ENCODE data around the gene PEX11G. TPM values are rescaled to one million over a fixed set of nuclear protein-coding genes. Genes with fewer than 3 reads are reported as not detected.

The PEX11G gene
- polyA plus RNA-seq, 2 of the 4 experiments (the other 2 are of a cell fraction), result 1.3 to 1.9 TPM

- H3K4me1 ChIP-seq, result no peaks in the 10 kb centered on the region
- no peaks in the 10 kb centered on the region for H3K9me3 ChIP-seq
- POLR2A ChIA-PET, result no interaction called here
- CTCF ChIA-PET, result interaction anchor here (0.8 to 1.4 kb wide), 2 partner anchors 88 to 370 kb away, joined by 3 read pairs; no protein-coding TSS in a partner anchor
- no peak overlapping the region for H3K27ac ChIP-seq
- FAIRE-seq (no peak), DNase-seq (ENCODE audit: low read depth in 1 of 2, low spot score in 1 of 2) (no peak), ATAC-seq (no peak; a peak in 1 of 6 replicates)
- TF ChIP-seq ZFP36 (IDR thresholded peaks at IDR 0.05; ENCODE audit: borderline replicate concordance, partially characterized antibody) (no peak), TFCP2L1 (CRISPR knock-in tag; IDR thresholded peaks at IDR 0.05) (no peak), CBX8 (IDR thresholded peaks at IDR 0.05) (no peak), ZNF302 (CRISPR knock-in tag; IDR thresholded peaks at IDR 0.05) (no peak), EP300 (IDR thresholded peaks at IDR 0.05) (no peak), HOXB13 (CRISPR knock-in tag; IDR thresholded peaks at IDR 0.05; ENCODE audit: low read depth) (no peak), HMGXB4 (CRISPR knock-in tag; IDR thresholded peaks at IDR 0.05; ENCODE audit: borderline replicate concordance) (no peak), RNF2 (IDR thresholded peaks at IDR 0.05; ENCODE audit: borderline replicate concordance, low read depth) (no peak), NR3C1 (IDR thresholded peaks at IDR 0.05) (no peak), MYC (IDR thresholded peaks at IDR 0.05; ENCODE audit: borderline replicate concordance, low read length) (no peak), BHLHE40 (IDR thresholded peaks at IDR 0.05; ENCODE audit: low read depth, low read length) (no peak), REST (IDR thresholded peaks at IDR 0.05) (no peak)
- H3K4me2 ChIP-seq, result no peak overlapping the region
- 95% methylated on average over 39 of the region's 42 CpGs for WGBS (ENCODE audit: missing lambda C conversion rate)
- H3K4me3 ChIP-seq, result no peak overlapping the region
Observed at GRCh38 chr19:7471696-7472615, 16.9 kb downstream of the PEX11G start.

GRCh38 chr19:7470540-7471305, 18.1 kb downstream of the PEX11G start:
- 93% methylated on average over 28 of the region's 31 CpGs for WGBS (ENCODE audit: missing lambda C conversion rate)

GRCh38 chr19:7469669-7470285, 19.1 kb downstream of the PEX11G start:
- Histone ChIP-seq H3K4me3 (no peak overlapping the region), H3K27ac (no peak overlapping the region), H3K4me2 (no peak overlapping the region), H3K9me3 (no peaks in the 10 kb centered on the region), H3K4me1 (no peaks in the 10 kb centered on the region)
- 95% methylated on average over 15 of the region's 31 CpGs for WGBS (ENCODE audit: missing lambda C conversion rate)
- TF ChIP-seq TFCP2L1 (CRISPR knock-in tag; IDR thresholded peaks at IDR 0.05) (no peak), NFE2L2 (conservative IDR thresholded peaks at IDR 0.05; ENCODE audit: low read length) (no peak), RNF2 (IDR thresholded peaks at IDR 0.05; ENCODE audit: borderline replicate concordance, low read depth) (no peak), CEBPB (IDR thresholded peaks at IDR 0.05) (no peak), ZSCAN20 (CRISPR knock-in tag; IDR thresholded peaks at IDR 0.05) (no peak), EHF (CRISPR knock-in tag; IDR thresholded peaks at IDR 0.05) (no peak), MAZ (IDR thresholded peaks at IDR 0.05; ENCODE audit: borderline replicate concordance, low read depth, low read length) (no peak), PBX3 (IDR thresholded peaks at IDR 0.05) (no peak)
- DNase-seq (ENCODE audit: low read depth in 1 of 2, low spot score in 1 of 2), result no peak
- ATAC-seq, result no peak
- ChIA-PET CTCF (interaction anchor here (1.0 kb wide), 1 partner anchor 116 kb away, joined by 3 read pairs; no protein-coding TSS in a partner anchor), POLR2A (no interaction called here)
- FAIRE-seq, result no peak

More at GRCh38 chr19:7470540-7471305, 18.1 kb downstream of the PEX11G start:
- Histone ChIP-seq H3K4me1 (no peaks in the 10 kb centered on the region), H3K4me2 (no peak overlapping the region), H3K9me3 (no peaks in the 10 kb centered on the region), H3K27ac (no peak overlapping the region), H3K4me3 (no peak overlapping the region)
- TF ChIP-seq NR3C1 (IDR thresholded peaks at IDR 0.05), result no peak
- TF ChIP-seq SMC3 (IDR thresholded peaks at IDR 0.05), result no peak
- ChIA-PET POLR2A (no interaction called here), CTCF (interaction anchor here (1.4 kb wide), 1 partner anchor 369 kb away, joined by 3 read pairs; no protein-coding TSS in a partner anchor)
- DNase-seq (ENCODE audit: low read depth in 1 of 2, low spot score in 1 of 2), result no peak
- FAIRE-seq, result no peak
- no peak; a peak in 1 of 6 replicates for ATAC-seq
